ENCODE results near the gene DNAH12. TPM values are rescaled to one million over a fixed set of nuclear protein-coding genes. Genes with fewer than 3 reads are reported as not detected.

DNAH12 gene
- total and polyA plus RNA-seq, 2 of the 13 experiments (the other 11 are each of a cell fraction or from before 2014, with no cell fraction given), result 0.11 TPM

- TF ChIP-seq MTERF4 (CRISPR knock-in tag; IDR thresholded peaks at IDR 0.05), result no peak
- TF ChIP-seq ZNF331 (CRISPR knock-in tag; IDR thresholded peaks at IDR 0.05), result peak; percentile 70
- peak; percentile 52; the same call in 1 of the 2 replicates for TF ChIP-seq HOMEZ (CRISPR knock-in tag; IDR thresholded peaks at IDR 0.05; ENCODE audit: low read depth)
- no peak for TF ChIP-seq ZNF660 (CRISPR knock-in tag; IDR thresholded peaks at IDR 0.05; ENCODE audit: borderline replicate concordance, low read depth)
- no peak for TF ChIP-seq SOX13 (IDR thresholded peaks at IDR 0.05)
- peak in 1 of 2 experiments; percentile 72; a peak in 2 of 4 replicates for TF ChIP-seq SOX13 (CRISPR knock-in tag; conservative IDR thresholded peaks at IDR 0.05 in 1 of 2, IDR thresholded peaks at IDR 0.05 in 1 of 2)
- TF ChIP-seq HINFP (CRISPR knock-in tag; IDR thresholded peaks at IDR 0.05; ENCODE audit: low read depth), result no peak
- TF ChIP-seq ZNF230 (CRISPR knock-in tag; IDR thresholded peaks at IDR 0.05), result no peak
- TF ChIP-seq ZNF788 (CRISPR knock-in tag; IDR thresholded peaks at IDR 0.05; ENCODE audit: borderline replicate concordance), result peak; percentile 51; the same call in 1 of the 2 replicates
- no peak for TF ChIP-seq DZIP1 (CRISPR knock-in tag; IDR thresholded peaks at IDR 0.05)
- TF ChIP-seq PRDM4 (CRISPR knock-in tag; IDR thresholded peaks at IDR 0.05; ENCODE audit: borderline replicate concordance), result no peak
- TF ChIP-seq SRSF9 (IDR thresholded peaks at IDR 0.05; ENCODE audit: borderline replicate concordance, insufficient read depth, low read depth, low read length, poor library complexity, severe bottlenecking), result no peak
- peak; percentile 29; the same call in 1 of the 2 replicates for TF ChIP-seq SAP130 (CRISPR knock-in tag; IDR thresholded peaks at IDR 0.05; ENCODE audit: low read depth)
- 0 out of 2 replicates have a peak, but pooled peaks have one; percentile 33 for TF ChIP-seq GATA4 (IDR thresholded peaks at IDR 0.05; ENCODE audit: borderline replicate concordance, low read depth)
- TF ChIP-seq HDAC1 (CRISPR knock-in tag; IDR thresholded peaks at IDR 0.05), result peak; percentile 33; the same call in 1 of the 2 replicates
- TF ChIP-seq CCAR2 (optimal IDR thresholded peaks at IDR 0.05; ENCODE audit: low read depth, low read length), result no peak
- TF ChIP-seq HNF4A (CRISPR knock-in tag; IDR thresholded peaks at IDR 0.05), result peak; percentile 91
- TF ChIP-seq KMT2B (CRISPR knock-in tag; IDR thresholded peaks at IDR 0.05), result 0 out of 2 replicates have a peak, but pooled peaks have one; percentile 35
- peak; percentile 83 for TF ChIP-seq GFI1 (CRISPR knock-in tag; IDR thresholded peaks at IDR 0.05; ENCODE audit: borderline replicate concordance)
- TF ChIP-seq DPF2 (CRISPR knock-in tag; IDR thresholded peaks at IDR 0.05; ENCODE audit: borderline replicate concordance, low read depth), result peak; percentile 55; the same call in 1 of the 2 replicates
- TF ChIP-seq FOXO1 (CRISPR knock-in tag; IDR thresholded peaks at IDR 0.05), result peak; percentile 48
Observed at GRCh38 chr3:57385498-57385897, 158.6 kb downstream of the DNAH12 start (continued).

Measured in HepG2 (cell line).